Retinal pigment epithelial cell (primary cell): ENCODE results near the gene EIF3F.

Experiments used
- DNase-seq: peaks from one replicate; pipeline ENCODE4 v3.0.0-alpha.2; 2010; ENCODE audit warnings: low read depth
- H3K4me3 ChIP-seq: 2 replicates; pipeline ENCODE4 v1.5.1; 2011; ENCODE audit warnings: mild to moderate bottlenecking, low read length, control low read depth, moderate library complexity
- TF ChIP-seq, protein P1 (sequence below): conservative IDR thresholded peaks from 2 replicates; pipeline ENCODE4 v1.5.1; 2011; ENCODE audit warnings: low read depth, low read length, control low read depth, inconsistent platforms

Gene EIF3F

DNA sequence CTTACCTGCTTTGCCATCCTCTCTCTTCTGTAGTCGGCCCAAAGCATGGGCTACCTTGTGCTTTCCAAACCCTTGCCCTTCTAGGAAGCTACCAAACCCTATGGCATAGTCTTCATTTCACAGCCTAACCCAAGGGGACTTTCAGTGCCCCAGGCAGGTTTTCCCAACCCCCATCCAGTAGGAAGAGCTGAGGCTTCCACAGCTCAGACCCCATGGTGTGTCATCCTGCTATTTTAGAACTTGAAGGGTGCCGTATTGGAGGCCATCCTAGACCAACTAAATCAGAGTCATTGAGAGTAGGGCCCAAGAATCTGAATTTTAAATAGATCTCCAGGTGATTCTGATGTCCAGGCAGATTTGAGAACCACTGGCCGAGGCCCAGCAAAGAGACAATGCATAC lies 61.9 kb downstream of the EIF3F start:
- no peak overlapping the region for H3K4me3 ChIP-seq
- DNase-seq: no peak
- TF ChIP-seq, protein P1, sequence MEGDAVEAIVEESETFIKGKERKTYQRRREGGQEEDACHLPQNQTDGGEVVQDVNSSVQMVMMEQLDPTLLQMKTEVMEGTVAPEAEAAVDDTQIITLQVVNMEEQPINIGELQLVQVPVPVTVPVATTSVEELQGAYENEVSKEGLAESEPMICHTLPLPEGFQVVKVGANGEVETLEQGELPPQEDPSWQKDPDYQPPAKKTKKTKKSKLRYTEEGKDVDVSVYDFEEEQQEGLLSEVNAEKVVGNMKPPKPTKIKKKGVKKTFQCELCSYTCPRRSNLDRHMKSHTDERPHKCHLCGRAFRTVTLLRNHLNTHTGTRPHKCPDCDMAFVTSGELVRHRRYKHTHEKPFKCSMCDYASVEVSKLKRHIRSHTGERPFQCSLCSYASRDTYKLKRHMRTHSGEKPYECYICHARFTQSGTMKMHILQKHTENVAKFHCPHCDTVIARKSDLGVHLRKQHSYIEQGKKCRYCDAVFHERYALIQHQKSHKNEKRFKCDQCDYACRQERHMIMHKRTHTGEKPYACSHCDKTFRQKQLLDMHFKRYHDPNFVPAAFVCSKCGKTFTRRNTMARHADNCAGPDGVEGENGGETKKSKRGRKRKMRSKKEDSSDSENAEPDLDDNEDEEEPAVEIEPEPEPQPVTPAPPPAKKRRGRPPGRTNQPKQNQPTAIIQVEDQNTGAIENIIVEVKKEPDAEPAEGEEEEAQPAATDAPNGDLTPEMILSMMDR: no peak
